GM18520 (cell line): ENCODE results near the gene CAMTA1.

Experiments
- ATAC-seq: cut with Tn5 transposase; IDR thresholded peaks from one replicate; pipeline ENCODE4 v1.9.1; 2021; ENCODE audit not compliant: unreplicated experiment

The CAMTA1 gene

GRCh38 chr1:7221826-7222694 lies 436.8 kb downstream of the CAMTA1 start:
- ATAC-seq: no peak

GRCh38 chr1:7222695-7223015 lies 437.4 kb downstream of the CAMTA1 start:
- no peak for ATAC-seq

- no peak for ATAC-seq
Measured at GRCh38 chr1:7223334-7224080, 438.3 kb downstream of the CAMTA1 start.

GRCh38 chr1:7224081-7224534 lies 438.9 kb downstream of the CAMTA1 start:
- ATAC-seq: no peak

- ATAC-seq: no peak
Measured at GRCh38 chr1:7224644-7225043, 439.4 kb downstream of the CAMTA1 start.

- no peak for ATAC-seq
Measured at GRCh38 chr1:7225711-7226505, 440.7 kb downstream of the CAMTA1 start.

GRCh38 chr1:7227654-7228053 lies 442.4 kb downstream of the CAMTA1 start:
- ATAC-seq: no peak

GRCh38 chr1:7228252-7228961 lies 443.2 kb downstream of the CAMTA1 start:
- no peak for ATAC-seq

- no peak for ATAC-seq
Measured at GRCh38 chr1:7229186-7229585, 443.9 kb downstream of the CAMTA1 start.

GRCh38 chr1:7229696-7230631 lies 444.7 kb downstream of the CAMTA1 start:
- no peak for ATAC-seq

GRCh38 chr1:7232441-7233236 lies 447.4 kb downstream of the CAMTA1 start:
- ATAC-seq: no peak

- ATAC-seq: no peak
Measured at GRCh38 chr1:7233237-7233540, 447.9 kb downstream of the CAMTA1 start.

- no peak for ATAC-seq
Measured at GRCh38 chr1:7233646-7234470, 448.6 kb downstream of the CAMTA1 start.

GRCh38 chr1:7234471-7234755 lies 449.2 kb downstream of the CAMTA1 start:
- no peak for ATAC-seq

GRCh38 chr1:7235871-7236517 lies 450.7 kb downstream of the CAMTA1 start:
- no peak for ATAC-seq

- ATAC-seq: no peak
Measured at GRCh38 chr1:7236844-7237515, 451.7 kb downstream of the CAMTA1 start.

- ATAC-seq: no peak
Measured at GRCh38 chr1:7247158-7247557, 461.9 kb downstream of the CAMTA1 start.
